Pancreas (tissue), 10 donors: ENCODE results near the gene STK33. TPM values are rescaled to one million over a fixed set of nuclear protein-coding genes. Genes with fewer than 3 reads are reported as not detected.

Source experiments
- ATAC-seq, 4 donors: fragments of 200-7000 bp; cut with Tn5 transposase; one replicate each; pipeline versions ENCODE4 v1.8.0 to v1.9.1; 2020; ENCODE audit warnings: mild to moderate bottlenecking in 4 of 4, moderate library complexity in 4 of 4
- DNase-seq, 6 donors: peaks; one replicate each; pipeline ENCODE4 v3.0.0-alpha.2; 2020
- FAIRE-seq: peaks from 2 replicates; lab custom pipeline; 2012; peaks lifted over from hg19 to GRCh38; lab: Jason Lieb, UNC
- H3K27ac ChIP-seq, 4 donors: fragments of 200-600 bp; sonication (generic); 1 replicate in 3 of 4; 2 replicates in 1 of 4; pipeline versions ENCODE4 v1.5.0 to v1.8.0; 2020
- H3K27me3 ChIP-seq, 4 donors: fragments of 200-600 bp; one replicate each; pipeline ENCODE4 v1.8.0; 2021
- H3K36me3 ChIP-seq, 3 donors: fragments of 200-600 bp; sonication (generic) in 1 of 3; one replicate each; pipeline versions ENCODE4 v1.5.0 to v1.8.0; 2020 to 2021
- H3K4me1 ChIP-seq, 3 donors: fragments of 200-600 bp; one replicate each; pipeline ENCODE4 v1.8.0; 2021
- H3K4me3 ChIP-seq, 4 donors: fragments of 200-600 bp; sonication (generic) in 2 of 4; one replicate each; pipeline versions ENCODE4 v1.5.0 to v1.8.0; 2020 to 2021
- H3K9me3 ChIP-seq, 4 donors: fragments of 200-600 bp; one replicate each; pipeline ENCODE4 v1.8.0; 2021
- CTCF ChIP-seq, 4 donors: fragments of 200-600 bp; sonication (generic) in 3 of 4; IDR thresholded peaks; one replicate each; pipeline versions ENCODE4 v1.5.0 to v1.8.0; 2021; ENCODE audit warnings: antibody characterized with exemption in 4 of 4
- WGBS, 2 donors: extraction: QIAGEN DNeasy Blood & Tissue Kit; methylation state at CpG; one replicate each; pipeline ENCODE4 v1.1.7; 2013; 5-methylcytosine and 5-hydroxymethylcytosine counted together
- intact Hi-C, 3 donors: fragments of 100-400 bp; cut with DNase I; formaldehyde crosslinking; loops; one replicate each; pipeline versions ENCODE4 v1.11.1 to v1.14.2; 2022
- polyA plus RNA-seq, 2 donors: library from polyadenylated mRNA; stranded (reverse); fragments of 200-250 nt; gene quantifications; one replicate each; pipeline ENCODE4 v1.2.3, GENCODE V29; 2013
- total RNA-seq, 6 donors: library from RNA; stranded (reverse); fragmentation: NEBNext Ultra II Directional in 4 of 6; extraction: Animal tissue kit (Norgen Biotek cat#: 25700) in 4 of 6; gene quantifications; one replicate each; pipeline versions ENCODE4 v1.2.1 to v1.2.4, GENCODE V29; 2021 to 2023
- donor health status: healthy with polysubstance abuse.
- donor health status: DM: no; HTN: no; CAD: no; lungs with moderate emphysema.
- donor health status: DM: no; HTN: no; CAD: no.
- donor health status: control.
- donor health status: control.
- donor health status: Bipolar disorder and iron deficiency.
- donor health status: DM: yes; HTN: yes; CAD: no.
- donor health status: DM: no; HTN: no; CAD: no.
- donor health status: DM: no; HTN: no; CAD: no.
- donor health status: DM: yes; HTN: yes; CAD: no.

Gene STK33
- total and polyA plus RNA-seq, 8 donors, result 6.0 to 23.9 (median 7.2) TPM

- WGBS, 2 donors, result 77 to 84% methylated on average over 1 of the region's 1 CpG
- H3K4me3 ChIP-seq, result no peak overlapping the region
- no peak for TF ChIP-seq CTCF (IDR thresholded peaks at IDR 0.05)
- no peaks in the 10 kb centered on the region for H3K9me3 ChIP-seq
- no peaks in the 10 kb centered on the region for H3K27me3 ChIP-seq
- DNase-seq, result no peak
- no peak for ATAC-seq
- FAIRE-seq, result no peak
- intact Hi-C loops, result no loop called here
- no peak overlapping the region for H3K27ac ChIP-seq
- H3K4me1 ChIP-seq, result peaks cover 0 to 9% (median 6%) of the 10 kb centered on the region in 3 donors
- no peaks in the 10 kb centered on the region for H3K36me3 ChIP-seq
Observed at GRCh38 chr11:8544807-8545206, 49.2 kb downstream of the STK33 start.

- no peak overlapping the region for H3K4me3 ChIP-seq
- FAIRE-seq, result no peak
- TF ChIP-seq CTCF (IDR thresholded peaks at IDR 0.05), result no peak
- ATAC-seq, result no peak
- H3K9me3 ChIP-seq, result no peaks in the 10 kb centered on the region
- intact Hi-C loops, result no loop called here
- no peaks in the 10 kb centered on the region for H3K27me3 ChIP-seq
- no peak for DNase-seq
- no peaks in the 10 kb centered on the region for H3K36me3 ChIP-seq
- H3K27ac ChIP-seq, result no peak overlapping the region
- peaks cover 0 to 5% (median 4%) of the 10 kb centered on the region in 3 donors for H3K4me1 ChIP-seq
- WGBS, 2 donors, result 67 to 83% methylated on average over 1 of the region's 1 CpG
Observed at GRCh38 chr11:8543278-8543677, 50.8 kb downstream of the STK33 start.

- DNase-seq, result no peak
- no peak for ATAC-seq
- Histone ChIP-seq H3K27me3 (no peaks in the 10 kb centered on the region), H3K36me3 (no peaks in the 10 kb centered on the region), H3K4me1 (peaks cover 0 to 5% (median 4%) of the 10 kb centered on the region in 3 donors), H3K9me3 (no peaks in the 10 kb centered on the region), H3K4me3 (no peak overlapping the region), H3K27ac (no peak overlapping the region)
- TF ChIP-seq CTCF (IDR thresholded peaks at IDR 0.05), result no peak
- 24 to 35% methylated on average over 1 of the region's 1 CpG for WGBS, 2 donors
- FAIRE-seq, result no peak
- intact Hi-C loops, result no loop called here
Observed at GRCh38 chr11:8541448-8541847, 52.6 kb downstream of the STK33 start.

GRCh38 chr11:8533332-8533731, 60.7 kb downstream of the STK33 start:
- WGBS, 2 donors, result 91 to 98% methylated on average over 4 of the region's 4 CpGs
- DNase-seq (no peak), ATAC-seq (no peak), FAIRE-seq (no peak)
- no peaks in the 10 kb centered on the region for H3K27me3 ChIP-seq
- H3K4me1 ChIP-seq, result no peaks in the 10 kb centered on the region
- no peak overlapping the region for H3K27ac ChIP-seq
- no peak for TF ChIP-seq CTCF (IDR thresholded peaks at IDR 0.05)
- H3K9me3 ChIP-seq, result no peaks in the 10 kb centered on the region
- H3K4me3 ChIP-seq, result no peak overlapping the region
- intact Hi-C loops, result no loop called here
- H3K36me3 ChIP-seq, result no peaks in the 10 kb centered on the region

GRCh38 chr11:8532475-8532874, 61.6 kb downstream of the STK33 start:
- FAIRE-seq, result no peak
- no peaks in the 10 kb centered on the region for H3K27me3 ChIP-seq
- TF ChIP-seq CTCF (IDR thresholded peaks at IDR 0.05), result no peak
- H3K27ac ChIP-seq, result no peak overlapping the region
- no peaks in the 10 kb centered on the region for H3K9me3 ChIP-seq
- H3K4me3 ChIP-seq, result no peak overlapping the region
- 68 to 74% methylated on average over 2 of the region's 2 CpGs for WGBS, 2 donors
- intact Hi-C loops, result no loop called here
- DNase-seq, result no peak
- H3K4me1 ChIP-seq, result no peaks in the 10 kb centered on the region
- no peaks in the 10 kb centered on the region for H3K36me3 ChIP-seq
- ATAC-seq, result no peak
